IPS DF 4.7 (cell line): ENCODE results near the gene POLH.

Experiments
- DNase-seq: peaks from one replicate; pipeline ENCODE4 v3.0.0-alpha.2; 2013; ENCODE audit warnings: low spot score; ENCODE audit errors: extremely low read depth

POLH gene

GRCh38 chr6:43604174-43604573 lies 28.2 kb downstream of the POLH start:
- DNase-seq = no peak

DNA sequence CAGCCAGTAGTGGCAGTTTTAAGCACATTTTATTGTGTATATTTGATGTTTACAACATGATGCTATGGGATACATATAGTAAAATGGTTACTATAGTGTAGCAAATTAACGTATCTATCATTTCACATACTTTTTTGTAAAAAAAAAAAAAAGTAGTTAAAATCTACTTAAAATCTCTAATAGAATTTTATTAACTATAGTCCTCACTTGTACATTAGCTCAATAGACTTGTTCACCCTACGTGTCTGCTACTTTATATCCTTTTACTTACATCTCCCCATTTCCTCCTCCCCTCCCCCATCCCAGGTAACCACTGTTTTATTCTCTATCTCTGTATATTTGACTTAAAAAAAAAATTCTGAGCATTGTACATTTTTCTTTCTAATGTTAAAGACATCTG lies 30.0 kb downstream of the POLH start:
- DNase-seq = no peak

GRCh38 chr6:43608310-43608763 lies 32.4 kb downstream of the POLH start:
- DNase-seq = peak; percentile 74

- DNase-seq = no peak
These were observed 32.8 kb downstream of the POLH start for GRCh38 chr6:43608807-43609206.

- no peak for DNase-seq
These were observed 33.4 kb downstream of the POLH start for GRCh38 chr6:43609402-43609801.

DNA sequence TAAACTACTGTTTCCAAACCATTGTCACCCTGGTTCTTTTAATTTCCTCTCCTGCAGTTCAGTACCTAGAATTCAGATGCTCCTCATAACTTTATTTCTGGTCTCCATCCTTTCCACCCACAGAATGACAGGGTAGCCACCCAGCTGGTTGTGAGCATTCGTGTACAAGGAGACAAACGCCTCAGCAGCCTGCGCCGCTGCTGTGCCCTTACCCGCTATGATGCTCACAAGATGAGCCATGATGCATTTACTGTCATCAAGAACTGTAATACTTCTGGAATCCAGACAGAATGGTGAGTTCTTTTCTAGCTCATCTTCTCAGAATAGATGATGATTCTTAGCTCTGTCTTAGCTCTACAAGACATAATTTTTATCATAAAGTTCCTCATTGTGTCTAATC lies 34.4 kb downstream of the POLH start:
- DNase-seq = no peak

DNA sequence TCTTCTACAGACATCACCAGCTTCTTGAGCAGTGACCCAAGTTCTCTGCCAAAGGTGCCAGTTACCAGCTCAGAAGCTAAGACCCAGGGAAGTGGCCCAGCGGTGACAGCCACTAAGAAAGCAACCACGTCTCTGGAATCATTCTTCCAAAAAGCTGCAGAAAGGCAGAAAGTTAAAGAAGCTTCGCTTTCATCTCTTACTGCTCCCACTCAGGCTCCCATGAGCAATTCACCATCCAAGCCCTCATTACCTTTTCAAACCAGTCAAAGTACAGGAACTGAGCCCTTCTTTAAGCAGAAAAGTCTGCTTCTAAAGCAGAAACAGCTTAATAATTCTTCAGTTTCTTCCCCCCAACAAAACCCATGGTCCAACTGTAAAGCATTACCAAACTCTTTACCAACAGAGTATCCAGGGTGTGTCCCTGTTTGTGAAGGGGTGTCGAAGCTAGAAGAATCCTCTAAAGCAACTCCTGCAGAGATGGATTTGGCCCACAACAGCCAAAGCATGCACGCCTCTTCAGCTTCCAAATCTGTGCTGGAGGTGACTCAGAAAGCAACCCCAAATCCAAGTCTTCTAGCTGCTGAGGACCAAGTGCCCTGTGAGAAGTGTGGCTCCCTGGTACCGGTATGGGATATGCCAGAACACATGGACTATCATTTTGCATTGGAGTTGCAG lies 37.9 kb downstream of the POLH start:
- DNase-seq = no peak

GRCh38 chr6:43614396-43614730 lies 38.4 kb downstream of the POLH start:
- no peak for DNase-seq

- no peak for DNase-seq
These were observed 40.9 kb downstream of the POLH start for GRCh38 chr6:43616725-43617472.

DNA sequence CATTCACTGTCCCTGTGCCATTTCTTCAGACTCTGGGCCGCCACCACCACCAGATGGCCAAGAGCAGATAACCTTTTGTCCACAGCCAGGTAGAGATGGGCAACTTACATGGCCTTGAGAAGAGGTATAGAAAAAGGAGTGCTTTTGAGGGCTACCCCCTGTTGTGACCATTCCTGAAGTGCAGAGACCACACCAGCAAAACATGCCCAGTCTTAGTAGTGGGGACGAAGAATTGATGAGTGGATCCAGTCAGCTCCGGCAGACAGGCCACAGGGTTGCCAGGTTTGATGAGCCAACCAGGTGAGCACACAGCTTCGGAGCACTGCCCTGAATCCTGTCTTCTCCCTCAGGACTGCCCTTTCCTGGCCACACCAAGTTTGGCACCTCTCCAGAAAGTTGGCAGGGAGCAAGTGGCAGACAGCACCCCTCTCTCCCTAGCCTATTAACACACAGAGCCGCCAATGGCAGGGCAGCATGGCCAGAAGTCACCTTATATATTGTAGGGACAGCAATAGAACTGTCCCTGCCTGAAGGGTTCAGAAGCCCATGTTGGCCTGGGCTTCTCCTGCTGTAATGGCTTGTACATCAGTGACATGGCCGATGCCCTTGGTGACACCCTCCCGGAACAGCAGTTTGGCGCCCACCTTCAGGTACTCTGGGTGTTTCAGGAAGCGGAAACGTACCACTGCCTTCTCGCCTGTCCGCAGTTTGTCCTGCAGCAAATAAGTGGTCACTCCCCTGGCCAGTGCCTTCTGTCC lies 45.3 kb downstream of the POLH start:
- DNase-seq = no peak

DNA sequence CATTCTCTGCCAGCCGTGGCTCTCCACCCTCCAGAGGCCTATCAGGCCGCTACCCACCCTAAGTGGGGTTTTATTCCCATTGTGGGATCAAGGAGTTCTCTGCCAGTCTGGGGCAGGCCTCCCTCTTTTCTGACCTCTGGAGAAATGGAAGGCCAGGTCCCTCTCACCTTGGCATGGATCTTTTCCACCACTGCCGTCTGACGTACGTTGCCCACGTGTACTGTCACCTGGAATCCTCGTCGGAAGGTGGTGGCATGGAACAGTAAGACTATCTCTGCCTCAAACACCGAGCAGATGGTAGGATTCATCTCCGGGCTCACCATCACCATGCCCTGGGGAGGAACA lies 45.8 kb downstream of the POLH start:
- DNase-seq = no peak

GRCh38 chr6:43622541-43622940 lies 46.6 kb downstream of the POLH start:
- no peak for DNase-seq

- DNase-seq = no peak
These were observed 48.1 kb downstream of the POLH start for GRCh38 chr6:43623880-43624785.

DNA sequence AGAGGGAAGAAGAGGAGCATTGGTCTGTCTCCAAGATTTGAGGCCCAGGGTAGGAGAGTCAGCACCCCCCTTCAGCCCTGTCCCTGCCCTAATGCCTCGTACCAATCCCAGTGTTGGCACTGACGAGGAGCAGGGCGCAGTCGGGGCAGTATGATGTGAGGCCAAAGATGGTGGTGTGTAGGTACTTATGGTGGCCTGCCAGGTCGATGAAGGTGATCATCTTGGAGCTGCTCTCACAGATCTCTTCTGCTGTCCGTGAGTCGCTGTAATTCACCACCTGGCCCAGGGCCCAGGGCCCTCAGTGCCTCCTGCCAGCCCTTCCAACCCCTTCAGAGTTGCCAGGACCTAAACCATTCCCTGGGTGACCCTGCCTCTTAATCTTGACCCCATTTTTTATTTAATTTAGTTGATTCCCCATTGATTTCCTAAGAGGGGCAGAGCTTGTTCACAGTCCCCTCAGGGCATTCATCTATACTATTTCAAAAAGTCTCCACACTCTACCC lies 48.9 kb downstream of the POLH start:
- DNase-seq = no peak

GRCh38 chr6:43625393-43625992 lies 49.5 kb downstream of the POLH start:
- no peak for DNase-seq

DNA sequence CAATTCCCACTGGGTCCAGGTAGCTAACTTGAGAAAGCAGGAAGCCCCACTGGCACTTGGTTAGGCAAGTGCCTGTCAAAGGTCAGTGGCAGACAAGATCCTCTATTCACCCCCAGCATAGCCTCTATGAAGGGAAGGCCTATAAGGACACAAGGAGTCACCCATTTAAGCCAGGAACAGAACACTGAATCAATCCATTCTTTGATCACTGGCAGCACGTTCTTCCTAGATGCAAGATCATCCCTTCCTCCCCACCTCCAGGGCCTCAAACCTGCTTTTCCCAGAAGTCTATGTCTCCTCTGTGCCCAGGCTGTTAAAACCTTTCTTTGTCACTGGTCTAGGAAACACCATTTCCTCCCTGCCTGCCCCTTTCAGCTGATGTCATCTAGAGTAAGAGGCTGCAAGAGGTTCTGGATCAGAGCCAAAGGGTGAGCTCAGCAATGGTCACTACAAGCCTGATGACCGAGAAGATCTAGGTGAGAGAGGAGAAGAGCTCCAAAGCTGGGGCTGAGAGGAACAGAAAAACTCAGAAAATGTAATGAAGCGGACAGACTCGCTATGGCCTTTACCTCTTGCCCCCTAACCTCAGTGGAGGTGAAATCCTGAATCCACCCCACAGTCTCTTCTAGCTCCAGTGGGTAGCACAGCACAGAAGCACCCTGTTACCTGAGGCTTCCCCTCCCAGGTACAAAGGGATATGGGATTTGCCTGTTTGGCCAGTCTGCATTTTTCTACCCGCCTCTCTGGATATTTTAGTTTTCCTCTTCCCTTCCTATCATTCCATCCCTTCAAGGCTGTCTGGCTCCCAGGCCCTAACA lies 51.2 kb downstream of the POLH start:
- DNase-seq = no peak

- DNase-seq = no peak
These were observed 52.6 kb downstream of the POLH start for GRCh38 chr6:43628393-43629103.

DNA sequence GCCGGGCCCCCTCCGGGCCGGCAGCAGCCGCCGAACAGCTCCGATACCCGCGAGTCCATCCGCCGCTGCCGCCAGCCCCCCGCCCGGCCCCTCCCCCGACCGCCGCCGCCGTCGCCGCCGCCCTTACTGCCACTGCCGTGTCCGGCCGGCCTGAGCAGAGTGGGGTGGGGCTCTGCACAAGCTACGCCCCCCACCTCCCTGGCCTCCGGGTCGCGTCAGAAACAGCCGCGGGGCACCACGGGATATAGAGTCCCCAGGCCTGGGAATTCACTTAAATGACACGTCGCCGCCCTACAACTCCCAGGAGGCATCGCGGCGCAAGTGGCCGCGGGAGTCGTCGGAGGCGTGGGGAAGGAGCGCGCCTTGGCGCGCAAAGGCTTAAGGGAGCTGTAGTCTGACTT lies 53.1 kb downstream of the POLH start, which contains the start of gene GTPBP2:
TSS of gene GTPBP2 (minus strand) at position 161 of the 401 bp plus-strand sequence. CDS start at position 59, 102 bp downstream.
- DNase-seq = peak; percentile 87
